A549 (cell line): Measurements from ENCODE around the gene MASTL. TPM values are rescaled to one million over a fixed set of nuclear protein-coding genes. Genes with fewer than 3 reads are reported as not detected.

Experiments used
- ATAC-seq, 2 experiments: fragments of 200-7000 bp in 1 of 2; fragments of >200 bp in 1 of 2; cut with Nextera tagmentation in 1 of 2; cut with Tn5 transposase in 1 of 2; 3 replicates each; pipeline versions ENCODE4 v1.8.0 to v1.9.1; 2018 to 2020; ENCODE audit warnings: mild to moderate bottlenecking in 1 of 2, moderate library complexity in 1 of 2
- CTCF ChIA-PET: fragments of 300-600 bp; sonication (Branson Sonifier 250); formaldehyde crosslinking; extraction: SDS; loops from one replicate; lab custom pipeline; 2021; ENCODE audit warnings: antibody characterized with exemption, inconsistent platforms; lab: Yijun Ruan, JAX
- POLR2A ChIA-PET: fragments of 350-600 bp; formaldehyde crosslinking; extraction: SDS; loops from one replicate; lab custom pipeline; 2021; ENCODE audit warnings: antibody characterized with exemption, inconsistent platforms; lab: Yijun Ruan, JAX
- DNase-seq, 2 experiments: peaks; one replicate each; pipeline versions ENCODE4 v3.0.0 to v3.0.0-alpha.2; 2011 to 2016; ENCODE audit warnings: low read depth in 1 of 2, low spot score in 1 of 2
- FAIRE-seq: peaks from 2 replicates; lab custom pipeline; 2011; peaks lifted over from hg19 to GRCh38; lab: Jason Lieb, UNC
- H3K27ac ChIP-seq, 2 experiments: fragments of >200 bp; sonication (Bioruptor Twin); formaldehyde crosslinking; 3 replicates each; pipeline ENCODE4 v1.5.1; 2016 to 2017
- H3K4me1 ChIP-seq: fragments of >200 bp; sonication (Bioruptor Twin); formaldehyde crosslinking; 3 replicates; pipeline ENCODE4 v1.6.1; 2016
- H3K4me2 ChIP-seq: fragments of >200 bp; sonication (Bioruptor Twin); formaldehyde crosslinking; 3 replicates; pipeline ENCODE4 v1.6.1; 2016
- H3K4me3 ChIP-seq: fragments of >200 bp; sonication (Bioruptor Twin); formaldehyde crosslinking; 3 replicates; pipeline ENCODE4 v1.5.1; 2016
- H3K9me3 ChIP-seq: fragments of >200 bp; sonication (Bioruptor Twin); formaldehyde crosslinking; 3 replicates; pipeline ENCODE4 v1.6.1; 2016
- BHLHE40 ChIP-seq: IDR thresholded peaks from 2 replicates; pipeline ENCODE4 v1.6.1; 2012; ENCODE audit warnings: low read depth, low read length, inconsistent platforms
- CBX8 ChIP-seq: fragments of 200-600 bp; sonication (generic); IDR thresholded peaks from 2 replicates; pipeline ENCODE4 v1.6.1; 2016
- CHD2 ChIP-seq: fragments of 150-350 bp; IDR thresholded peaks from 2 replicates; pipeline ENCODE4 v1.6.1; 2014; ENCODE audit warnings: low read length; ENCODE audit not compliant: partially characterized antibody
- CHD4 ChIP-seq: fragments of 200-600 bp; sonication (generic); IDR thresholded peaks from 2 replicates; pipeline ENCODE4 v1.6.1; 2016; ENCODE audit warnings: antibody characterized with exemption, mild to moderate bottlenecking, borderline replicate concordance
- EP300 ChIP-seq, 2 experiments: fragments of >200 bp; sonication (Bioruptor Twin); formaldehyde crosslinking; IDR thresholded peaks; 2 replicates in 1 of 2; 3 replicates in 1 of 2; pipeline ENCODE4 v1.6.1; 2016 to 2017
- HDAC2 ChIP-seq: fragments of 200-600 bp; sonication (generic); IDR thresholded peaks from 2 replicates; pipeline ENCODE4 v1.6.1; 2016
- HES2 ChIP-seq: fragments of >200 bp; sonication (Bioruptor Twin); formaldehyde crosslinking; IDR thresholded peaks from 2 replicates; pipeline ENCODE4 v1.6.1; 2016
- HEYL ChIP-seq: fragments of 250-450 bp; sonication (Bioruptor Pico); IDR thresholded peaks from 2 replicates; pipeline ENCODE4 v1.8.0; 2021; ENCODE audit warnings: mild to moderate bottlenecking, moderate library complexity
- HOXA7 ChIP-seq: fragments of 250-450 bp; sonication (Bioruptor Pico); IDR thresholded peaks from 2 replicates; pipeline ENCODE4 v1.5.0; 2020; ENCODE audit warnings: mild to moderate bottlenecking, moderate library complexity
- HOXB13 ChIP-seq: fragments of 250-450 bp; sonication (Bioruptor Pico); IDR thresholded peaks from 2 replicates; pipeline ENCODE4 v1.5.0; 2020; ENCODE audit warnings: low read depth, mild to moderate bottlenecking, moderate library complexity
- HOXB5 ChIP-seq: fragments of 250-450 bp; sonication (Bioruptor Pico); IDR thresholded peaks from 2 replicates; pipeline ENCODE4 v1.5.0; 2020; ENCODE audit warnings: mild to moderate bottlenecking, moderate library complexity
- JUNB ChIP-seq: fragments of >200 bp; sonication (Bioruptor Twin); formaldehyde crosslinking; IDR thresholded peaks from 2 replicates; pipeline ENCODE4 v1.6.1; 2016
- MAFK ChIP-seq: fragments of 450-650 bp; IDR thresholded peaks from 2 replicates; pipeline ENCODE4 v1.6.1; 2014; ENCODE audit not compliant: partially characterized antibody
- MYC ChIP-seq: IDR thresholded peaks from 2 replicates; pipeline ENCODE4 v1.6.1; 2012; ENCODE audit warnings: mild to moderate bottlenecking, inconsistent platforms, low read length, improper control_type of control experiment, borderline replicate concordance
- NFE2L2 ChIP-seq: fragments of 150-350 bp; conservative IDR thresholded peaks from 2 replicates; pipeline ENCODE4 v1.6.1; 2014; ENCODE audit warnings: low read length
- NR3C1 ChIP-seq: fragments of >200 bp; sonication (Bioruptor Twin); formaldehyde crosslinking; IDR thresholded peaks from 3 replicates; pipeline ENCODE4 v1.6.1; 2017
- PHF8 ChIP-seq: fragments of 200-600 bp; sonication (generic); IDR thresholded peaks from 2 replicates; pipeline ENCODE4 v1.6.1; 2016; ENCODE audit warnings: low read depth, mild to moderate bottlenecking, antibody characterized with exemption, moderate library complexity, borderline replicate concordance
- POLR2AphosphoS2 ChIP-seq: conservative IDR thresholded peaks from 2 replicates; pipeline ENCODE4 v1.6.1; 2012; ENCODE audit warnings: low read length, improper control_type of control experiment, inconsistent platforms
- RAD21 ChIP-seq, 2 experiments: fragments of >200 bp in 1 of 2; sonication (Bioruptor Twin) in 1 of 2; formaldehyde crosslinking in 1 of 2; IDR thresholded peaks in 1 of 2; conservative IDR thresholded peaks in 1 of 2; 2 replicates in 1 of 2; 3 replicates in 1 of 2; pipeline ENCODE4 v1.6.1; 2012 to 2018; ENCODE audit warnings: inconsistent platforms in 1 of 2
- RCOR1 ChIP-seq: fragments of 150-350 bp; IDR thresholded peaks from 2 replicates; pipeline ENCODE4 v1.6.1; 2014; ENCODE audit warnings: antibody characterized with exemption, low read length, low read depth
- RFX5 ChIP-seq: fragments of 450-650 bp; IDR thresholded peaks from 2 replicates; pipeline ENCODE4 v1.7.1; 2014; ENCODE audit warnings: antibody characterized with exemption, mild to moderate bottlenecking, moderate library complexity
- RNF2 ChIP-seq: fragments of 200-600 bp; sonication (generic); IDR thresholded peaks from 2 replicates; pipeline ENCODE4 v1.6.1; 2016; ENCODE audit warnings: low read depth, mild to moderate bottlenecking, antibody characterized with exemption, moderate library complexity, borderline replicate concordance
- SREBF2 ChIP-seq: fragments of 450-650 bp; IDR thresholded peaks from 2 replicates; pipeline ENCODE4 v1.6.1; 2014; ENCODE audit warnings: mild to moderate bottlenecking, moderate library complexity
- ZSCAN20 ChIP-seq: fragments of 250-450 bp; sonication (Bioruptor Pico); IDR thresholded peaks from 2 replicates; pipeline ENCODE4 v1.8.0; 2022; ENCODE audit warnings: mild to moderate bottlenecking, moderate library complexity
- WGBS: methylation state at CpG from one replicate; pipeline ENCODE4 v1.1.6; 2017; ENCODE audit errors: missing lambda C conversion rate; 5-methylcytosine and 5-hydroxymethylcytosine counted together
- polyA plus RNA-seq, 4 experiments: library from polyadenylated mRNA; depleted of rRNA in 3 of 4; stranded (reverse); fragments of >200 nt; fragmentation: RNase III in 1 of 4; extraction: RNeasy Plus Mini Kit Qiagen cat#74134 plus additional on column Dnase treatment in 1 of 4; gene quantifications; 2 replicates in 3 of 4; 3 replicates in 1 of 4; pipeline ENCODE4 v1.2.3, GENCODE V29; 2011 to 2017
- TF ChIP-seq, protein P1 (sequence below): IDR thresholded peaks from 2 replicates; pipeline ENCODE4 v1.6.1; 2012; ENCODE audit warnings: low read depth, borderline replicate concordance
- TF ChIP-seq, protein P2 (sequence below): fragments of 150-350 bp; IDR thresholded peaks from 2 replicates; pipeline ENCODE4 v1.6.1; 2014; ENCODE audit warnings: low read depth, mild to moderate bottlenecking, low read length
- TF ChIP-seq, protein P3 (sequence below): fragments of >200 bp; sonication (Bioruptor Twin); formaldehyde crosslinking; IDR thresholded peaks from 3 replicates; pipeline ENCODE4 v1.6.1; 2016

Gene MASTL
- polyA plus RNA-seq, 2 of the 4 experiments (the other 2 are of a cell fraction), result 21.3 to 22.1 TPM

DNA sequence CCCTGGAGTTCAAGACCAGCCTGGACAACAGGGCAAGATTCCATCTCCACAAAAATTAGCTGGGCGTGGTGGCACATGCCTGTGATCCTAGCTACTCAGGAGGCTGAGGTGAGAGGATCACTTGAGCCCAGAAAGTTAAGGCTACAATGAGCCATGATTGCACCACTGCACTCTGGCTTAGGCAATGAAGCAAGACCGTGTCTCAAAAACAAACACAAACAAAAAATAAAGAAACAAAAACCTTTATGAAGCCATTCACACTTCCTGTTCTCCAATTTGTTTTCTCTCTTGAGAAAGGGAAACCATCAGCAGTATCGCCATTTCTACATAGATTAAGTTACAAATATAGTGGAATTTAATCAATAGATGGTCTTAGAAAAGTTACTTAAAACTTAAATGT, 20.8 kb upstream of the MASTL start:
- CTCF ChIA-PET, result no interaction called here
- Histone ChIP-seq H3K4me3 (no peak overlapping the region), H3K4me2 (no peak overlapping the region), H3K9me3 (no peaks in the 10 kb centered on the region), H3K27ac (no peak overlapping the region), H3K4me1 (no peaks in the 10 kb centered on the region)
- FAIRE-seq (no peak), DNase-seq (no peak), ATAC-seq (no peak)
- TF ChIP-seq HDAC2 (no peak), HOXA7 (CRISPR knock-in tag) (no peak), RNF2 (no peak), CHD2 (no peak), JUNB (no peak), NR3C1 (no peak)
- TF ChIP-seq, protein P1, sequence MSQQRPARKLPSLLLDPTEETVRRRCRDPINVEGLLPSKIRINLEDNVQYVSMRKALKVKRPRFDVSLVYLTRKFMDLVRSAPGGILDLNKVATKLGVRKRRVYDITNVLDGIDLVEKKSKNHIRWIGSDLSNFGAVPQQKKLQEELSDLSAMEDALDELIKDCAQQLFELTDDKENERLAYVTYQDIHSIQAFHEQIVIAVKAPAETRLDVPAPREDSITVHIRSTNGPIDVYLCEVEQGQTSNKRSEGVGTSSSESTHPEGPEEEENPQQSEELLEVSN, result no peak
- TF ChIP-seq, protein P2, sequence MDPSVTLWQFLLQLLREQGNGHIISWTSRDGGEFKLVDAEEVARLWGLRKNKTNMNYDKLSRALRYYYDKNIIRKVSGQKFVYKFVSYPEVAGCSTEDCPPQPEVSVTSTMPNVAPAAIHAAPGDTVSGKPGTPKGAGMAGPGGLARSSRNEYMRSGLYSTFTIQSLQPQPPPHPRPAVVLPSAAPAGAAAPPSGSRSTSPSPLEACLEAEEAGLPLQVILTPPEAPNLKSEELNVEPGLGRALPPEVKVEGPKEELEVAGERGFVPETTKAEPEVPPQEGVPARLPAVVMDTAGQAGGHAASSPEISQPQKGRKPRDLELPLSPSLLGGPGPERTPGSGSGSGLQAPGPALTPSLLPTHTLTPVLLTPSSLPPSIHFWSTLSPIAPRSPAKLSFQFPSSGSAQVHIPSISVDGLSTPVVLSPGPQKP, result no peak
- POLR2A ChIA-PET, result no interaction called here
- WGBS, result 89% methylated on average over 3 of the region's 3 CpGs

GRCh38 chr10:27138277-27138676, 16.9 kb upstream of the MASTL start:
- TF ChIP-seq RCOR1 (no peak), HOXB5 (CRISPR knock-in tag) (no peak), BHLHE40 (no peak), CHD2 (no peak), POLR2AphosphoS2 (no peak), MYC (no peak), HOXB13 (CRISPR knock-in tag) (no peak)
- Histone ChIP-seq H3K27ac (no peak overlapping the region), H3K9me3 (no peaks in the 10 kb centered on the region), H3K4me3 (no peak overlapping the region), H3K4me2 (no peak overlapping the region), H3K4me1 (no peaks in the 10 kb centered on the region)
- CTCF ChIA-PET, result no interaction called here
- DNase-seq (no peak), FAIRE-seq (no peak), ATAC-seq (no peak)
- POLR2A ChIA-PET, result no interaction called here
- 87% methylated on average over 3 of the region's 3 CpGs for WGBS

GRCh38 chr10:27143686-27144085, 11.5 kb upstream of the MASTL start:
- Histone ChIP-seq H3K9me3 (no peaks in the 10 kb centered on the region), H3K4me2 (no peak overlapping the region), H3K4me3 (no peak overlapping the region), H3K27ac (no peak overlapping the region), H3K4me1 (no peaks in the 10 kb centered on the region)
- TF ChIP-seq POLR2AphosphoS2 (no peak), NFE2L2 (no peak), EP300 (IDR thresholded peaks at IDR 0.05) (no peak), CHD4 (no peak), BHLHE40 (no peak), ZSCAN20 (CRISPR knock-in tag) (no peak), HEYL (CRISPR knock-in tag) (no peak), RFX5 (no peak), MYC (no peak), HES2 (no peak), HOXB5 (CRISPR knock-in tag) (no peak), PHF8 (no peak), NR3C1 (no peak), SREBF2 (no peak), MAFK (no peak), RCOR1 (no peak), RAD21 (conservative IDR thresholded peaks at IDR 0.05 in 1 of 2, IDR thresholded peaks at IDR 0.05 in 1 of 2) (no peak), CBX8 (no peak)
- TF ChIP-seq, protein P3, sequence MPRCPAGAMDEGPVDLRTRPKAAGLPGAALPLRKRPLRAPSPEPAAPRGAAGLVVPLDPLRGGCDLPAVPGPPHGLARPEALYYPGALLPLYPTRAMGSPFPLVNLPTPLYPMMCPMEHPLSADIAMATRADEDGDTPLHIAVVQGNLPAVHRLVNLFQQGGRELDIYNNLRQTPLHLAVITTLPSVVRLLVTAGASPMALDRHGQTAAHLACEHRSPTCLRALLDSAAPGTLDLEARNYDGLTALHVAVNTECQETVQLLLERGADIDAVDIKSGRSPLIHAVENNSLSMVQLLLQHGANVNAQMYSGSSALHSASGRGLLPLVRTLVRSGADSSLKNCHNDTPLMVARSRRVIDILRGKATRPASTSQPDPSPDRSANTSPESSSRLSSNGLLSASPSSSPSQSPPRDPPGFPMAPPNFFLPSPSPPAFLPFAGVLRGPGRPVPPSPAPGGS, result no peak
- FAIRE-seq, result no peak
- ATAC-seq, result no peak
- WGBS, result 96% methylated on average over 1 of the region's 1 CpG
- ChIA-PET POLR2A (interaction anchor here (1.2 kb wide), 1 partner anchor 11 kb away, joined by 3 read pairs; the partner anchor contains the start of gene YME1L1), CTCF (interaction anchor here (0.6 to 2.3 kb wide), 5 partner anchors 10 to 361 kb away, joined by 3 to 6 read pairs (median 4); partner anchors contain the start of gene YME1L1)
- no peak for DNase-seq
